ENCODE data around the gene NES.
"Not testable (repeated sequence)": the region's sequence is repeated elsewhere in the genome, so short reads cannot be mapped to it uniquely, and the experiment has no call there.

Gene NES

GRCh38 chr1:156645056-156645455 lies 32.2 kb downstream of the NES start:
- no peak for DNase-seq (ENCODE audit: low read depth)

DNA sequence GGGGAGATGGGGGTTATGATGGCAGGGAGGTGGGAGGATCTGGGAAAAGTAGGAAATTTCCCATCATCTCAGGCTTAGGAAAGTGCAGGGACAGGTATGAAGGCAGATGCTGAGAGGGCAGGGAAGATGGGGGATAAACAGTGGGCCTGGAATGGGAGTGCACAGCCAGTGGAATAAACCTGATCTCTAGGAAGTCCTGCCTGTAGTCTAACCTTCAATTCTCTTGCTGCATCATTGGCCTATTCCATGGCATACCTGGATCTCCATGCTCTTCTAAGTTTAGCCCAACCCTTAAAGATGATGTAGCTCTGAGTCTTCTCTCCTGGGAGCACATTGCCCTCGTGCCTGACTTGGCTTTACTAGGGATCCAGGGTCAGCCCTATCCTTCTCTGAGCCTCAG lies 32.6 kb downstream of the NES start:
- no peak for DNase-seq (ENCODE audit: low read depth)

DNA sequence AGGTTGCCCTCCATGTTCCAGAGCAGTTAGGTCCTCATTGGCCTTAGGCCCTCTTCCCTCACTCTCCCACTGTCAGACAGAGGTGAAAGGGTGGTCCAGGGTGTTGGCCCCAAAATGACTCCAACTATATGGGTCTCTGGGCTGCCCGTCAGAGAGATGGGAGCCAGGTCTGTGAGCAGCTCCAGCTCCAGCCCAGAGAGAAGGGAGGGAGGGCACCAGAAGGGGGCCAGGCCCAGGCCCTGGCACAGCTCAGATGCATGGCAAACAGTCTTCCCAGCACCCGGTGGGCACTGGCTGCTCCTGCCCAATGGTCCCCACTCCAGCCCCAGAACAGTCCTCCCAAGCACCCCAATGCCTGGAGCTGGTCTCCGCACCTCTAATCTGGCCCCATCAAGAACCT lies 33.1 kb downstream of the NES start:
- DNase-seq (ENCODE audit: low read depth): no peak

- DNase-seq (ENCODE audit: low read depth): no peak
Observed at GRCh38 chr1:156643778-156644092, 33.5 kb downstream of the NES start.

GRCh38 chr1:156643049-156643777 lies 34.0 kb downstream of the NES start:
- DNase-seq (ENCODE audit: low read depth): no peak

GRCh38 chr1:156642265-156643048 lies 34.8 kb downstream of the NES start:
- DNase-seq (ENCODE audit: low read depth): no peak

DNA sequence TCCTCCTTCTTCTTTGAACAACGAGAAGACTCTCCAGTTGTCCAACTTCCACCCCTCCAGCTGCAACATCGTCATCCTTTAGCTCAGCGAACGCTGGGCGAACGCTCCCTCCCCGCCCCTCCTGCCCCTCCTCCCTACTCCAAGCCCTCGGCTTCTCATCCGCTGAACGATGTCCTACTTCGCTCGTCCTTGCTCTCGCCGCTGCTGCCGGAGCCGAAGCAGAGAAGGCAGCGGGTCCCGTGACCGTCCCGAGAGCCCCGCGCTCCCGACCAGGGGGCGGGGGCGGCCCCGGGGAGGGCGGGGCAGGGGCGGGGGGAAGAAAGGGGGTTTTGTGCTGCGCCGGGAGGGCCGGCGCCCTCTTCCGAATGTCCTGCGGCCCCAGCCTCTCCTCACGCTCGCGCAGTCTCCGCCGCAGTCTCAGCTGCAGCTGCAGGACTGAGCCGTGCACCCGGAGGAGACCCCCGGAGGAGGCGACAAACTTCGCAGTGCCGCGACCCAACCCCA lies 35.4 kb downstream of the NES start, which contains the start of gene BCAN:
Gene BCAN (plus strand): TSS at position 357 of the 504 bp plus-strand sequence. CDS start 3,938 bp downstream, outside the sequence.
- no peak for DNase-seq (ENCODE audit: low read depth)

DNA sequence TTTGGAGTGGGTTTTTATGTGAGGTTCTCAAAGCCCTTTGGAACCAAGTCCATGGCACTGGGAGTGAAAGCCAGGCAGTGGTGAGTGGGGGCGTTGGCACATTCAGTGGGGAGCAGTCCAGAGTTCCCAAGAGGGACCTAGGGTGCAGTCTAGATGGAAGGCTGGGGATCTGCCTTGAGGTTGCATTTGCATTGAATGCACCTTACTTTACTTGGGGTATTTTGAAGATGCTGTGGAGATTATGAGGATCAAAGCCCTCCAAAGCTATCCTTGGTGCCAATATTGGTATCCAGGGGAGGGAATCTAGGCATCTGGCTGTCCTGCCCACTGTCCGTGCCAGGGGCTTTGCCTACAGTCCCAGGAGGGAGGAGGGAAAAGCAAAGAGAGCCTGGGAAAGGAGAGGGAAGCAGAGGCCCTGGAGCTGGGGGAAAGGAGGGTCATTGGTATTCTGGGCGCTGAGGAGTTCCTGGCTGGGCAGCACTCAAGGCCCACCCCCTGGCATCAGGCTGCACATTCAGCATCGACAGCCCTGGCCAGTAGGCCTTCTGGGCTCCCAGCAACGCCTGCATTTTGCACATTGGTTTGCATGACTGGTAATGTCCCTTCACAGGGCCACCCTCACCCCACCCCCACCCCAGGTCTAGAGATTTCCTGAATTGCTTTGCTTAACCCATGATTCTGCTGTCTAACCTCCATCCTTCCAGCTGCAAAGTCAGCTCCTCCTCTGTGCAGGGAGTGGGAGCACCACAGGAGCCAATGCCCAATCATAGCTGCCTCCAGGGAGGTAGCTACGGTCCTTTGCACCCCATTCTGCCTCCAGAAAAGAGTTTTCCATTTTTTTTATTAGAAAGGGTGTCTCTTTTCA lies 36.1 kb downstream of the NES start:
- no peak for DNase-seq (ENCODE audit: low read depth)

GRCh38 chr1:156639601-156640101 lies 37.6 kb downstream of the NES start:
- DNase-seq (ENCODE audit: low read depth): no peak

- DNase-seq (ENCODE audit: low read depth): no peak
Observed at GRCh38 chr1:156638189-156638985, 38.8 kb downstream of the NES start.

GRCh38 chr1:156632355-156632754 lies 44.9 kb downstream of the NES start:
- no peak for DNase-seq (ENCODE audit: low read depth)

- DNase-seq (ENCODE audit: low read depth): not testable (repeated sequence)
Observed at GRCh38 chr1:156631152-156631551, 46.1 kb downstream of the NES start.

- DNase-seq (ENCODE audit: low read depth): no peak
Observed at GRCh38 chr1:156629823-156630449, 47.3 kb downstream of the NES start.

DNA sequence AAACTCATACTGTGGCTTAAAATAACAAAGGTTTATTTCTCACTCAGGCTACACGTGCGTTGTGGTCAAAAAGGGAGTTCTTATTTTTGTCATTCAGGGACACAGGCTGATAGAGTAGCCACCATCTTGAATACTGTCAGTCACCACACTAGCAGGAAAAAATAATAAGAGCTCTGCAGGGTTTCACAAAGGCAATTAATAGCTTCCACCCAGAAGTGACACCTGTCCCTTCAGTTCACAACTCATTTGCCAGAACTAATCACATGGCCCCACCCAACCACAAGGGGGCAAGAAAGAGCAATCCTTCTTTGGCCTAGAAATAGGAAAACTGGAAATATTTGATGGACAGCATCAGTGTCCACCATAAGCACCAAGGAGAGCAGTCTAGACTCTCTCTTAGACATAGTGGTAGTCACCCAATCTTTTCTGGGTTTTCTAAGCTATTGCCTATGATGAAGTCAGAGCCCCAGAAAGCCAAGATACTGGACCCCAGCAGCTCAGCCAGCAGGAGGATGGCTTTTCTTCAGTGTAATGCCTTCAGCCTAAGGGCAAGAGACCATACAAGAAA lies 49.8 kb downstream of the NES start:
- DNase-seq (ENCODE audit: low read depth): no peak

DNA sequence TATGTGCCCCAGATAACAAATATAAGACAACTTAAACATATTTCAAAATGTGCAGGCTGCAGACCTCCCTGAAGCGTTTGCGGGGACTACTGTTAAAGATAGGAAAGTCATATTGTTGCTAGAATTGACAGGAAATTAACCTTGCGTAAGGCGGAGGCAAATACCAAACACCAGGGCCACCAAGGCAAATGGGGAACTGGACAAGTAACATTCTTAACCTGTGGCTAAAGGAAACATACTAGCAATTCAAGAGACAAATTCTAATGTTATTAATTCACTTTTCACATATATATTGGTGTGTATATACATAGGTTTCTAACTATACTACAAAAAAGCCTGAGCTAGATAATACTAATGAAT lies 51.1 kb downstream of the NES start:
- no peak for DNase-seq (ENCODE audit: low read depth)

- no peak for DNase-seq (ENCODE audit: low read depth)
Observed at GRCh38 chr1:156625436-156626078, 51.6 kb downstream of the NES start.

DNA sequence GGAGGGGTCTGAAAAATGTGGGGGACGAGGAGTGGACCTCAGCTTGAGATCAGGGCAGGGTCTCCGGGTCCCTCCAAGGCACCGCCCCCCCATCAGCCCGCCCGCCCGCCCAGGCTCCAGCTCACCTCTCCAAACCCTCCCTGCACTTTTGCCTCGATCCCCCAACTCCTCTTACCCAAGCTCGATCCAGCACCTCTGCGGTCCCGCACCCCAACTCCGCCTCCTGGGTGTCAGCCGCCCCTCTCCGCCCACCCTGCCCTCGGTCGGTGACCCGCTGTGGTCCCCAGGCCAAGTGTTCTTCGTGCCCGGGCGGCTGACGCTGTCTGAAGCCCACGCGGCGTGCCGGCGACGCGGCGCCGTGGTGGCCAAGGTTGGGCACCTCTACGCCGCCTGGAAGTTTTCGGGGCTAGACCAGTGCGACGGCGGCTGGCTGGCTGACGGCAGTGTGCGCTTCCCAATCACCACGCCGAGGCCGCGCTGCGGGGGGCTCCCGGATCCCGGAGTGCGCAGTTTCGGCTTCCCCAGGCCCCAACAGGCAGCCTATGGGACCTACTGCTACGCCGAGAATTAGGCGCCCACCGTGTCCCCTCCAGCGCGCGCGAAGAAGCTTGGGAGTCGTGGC lies 52.3 kb downstream of the NES start:
- no peak for DNase-seq (ENCODE audit: low read depth)

GRCh38 chr1:156623946-156624813 lies 53.0 kb downstream of the NES start:
- no peak for DNase-seq (ENCODE audit: low read depth)
